CD4-positive, alpha-beta T cell (primary cell): ENCODE data around the gene CWC27. TPM values are rescaled to one million over a fixed set of nuclear protein-coding genes. Genes with fewer than 3 reads are reported as not detected.

Experiments used
- ATAC-seq: fragments of 200-7000 bp; cut with Tn5 transposase; one replicate; pipeline ENCODE4 v1.10.0; 2022; ENCODE audit warnings: mild to moderate bottlenecking; ENCODE audit not compliant: poor library complexity
- CTCF ChIA-PET: fragments of 350-600 bp; sonication (Branson Sonifier 250); formaldehyde crosslinking; loops from one replicate; lab custom pipeline; 2021; ENCODE audit warnings: antibody characterized with exemption, inconsistent platforms; lab: Charles Lee
- POLR2A ChIA-PET: fragments of 350-600 bp; sonication (Branson Sonifier 250); formaldehyde crosslinking; loops from one replicate; lab custom pipeline; 2021; ENCODE audit warnings: antibody characterized with exemption, inconsistent platforms; lab: Charles Lee
- DNase-seq, 14 experiments: peaks; one replicate each; pipeline ENCODE4 v3.0.0-alpha.2; 2013 to 2020; ENCODE audit warnings: mixed read lengths in 2 of 14
- H3K27ac ChIP-seq, 2 donors: one replicate each; pipeline versions ENCODE4 v1.5.1 to v1.7.0; 2013; ENCODE audit warnings: low read length in 2 of 2, low read depth in 1 of 2, mild to moderate bottlenecking in 1 of 2
- H3K27me3 ChIP-seq, 2 experiments: 1 replicate in 1 of 2; 2 replicates in 1 of 2; pipeline versions ENCODE4 v1.6.1 to v1.7.0; 2013; ENCODE audit warnings: low read length in 2 of 2, control low read depth in 1 of 2, mild to moderate bottlenecking in 1 of 2, moderate library complexity in 1 of 2; ENCODE audit not compliant: insufficient read depth in 2 of 2, control insufficient read depth in 1 of 2
- H3K36me3 ChIP-seq: one replicate; pipeline ENCODE4 v1.6.1; 2013; ENCODE audit warnings: low read length, control low read depth; ENCODE audit not compliant: insufficient read depth
- H3K4me1 ChIP-seq: one replicate; pipeline ENCODE4 v1.6.1; 2013; ENCODE audit warnings: low read length, control low read depth; ENCODE audit not compliant: insufficient read depth
- H3K4me3 ChIP-seq: one replicate; pipeline ENCODE4 v1.5.1; 2013; ENCODE audit warnings: mild to moderate bottlenecking, low read length, moderate library complexity
- H3K9me3 ChIP-seq, 2 experiments: 1 replicate in 1 of 2; 2 replicates in 1 of 2; pipeline versions ENCODE4 v1.6.1 to v1.7.0; 2013; ENCODE audit warnings: low read length in 2 of 2, mild to moderate bottlenecking in 2 of 2, control low read depth in 1 of 2, moderate library complexity in 1 of 2; ENCODE audit not compliant: control insufficient read depth in 1 of 2, insufficient read depth in 1 of 2
- H3K27ac Mint-ChIP-seq: one replicate; pipeline ENCODE4 v1.8.0; 2020; ENCODE audit warnings: mixed read lengths
- H3K27me3 Mint-ChIP-seq: one replicate; pipeline ENCODE4 v1.8.0; 2021; ENCODE audit warnings: mixed read lengths
- H3K36me3 Mint-ChIP-seq: one replicate; pipeline ENCODE4 v1.8.0; 2021; ENCODE audit warnings: low read depth, mixed read lengths
- H3K4me1 Mint-ChIP-seq: one replicate; pipeline ENCODE4 v1.8.0; 2021; ENCODE audit warnings: low read depth, mixed read lengths
- H3K4me3 Mint-ChIP-seq: one replicate; pipeline ENCODE4 v1.8.0; 2020; ENCODE audit warnings: mild to moderate bottlenecking, mixed read lengths
- H3K9me3 Mint-ChIP-seq: one replicate; pipeline ENCODE4 v1.8.0; 2020; ENCODE audit warnings: mixed read lengths
- CTCF ChIP-seq: fragments of 200-600 bp; IDR thresholded peaks from one replicate; pipeline ENCODE4 v1.8.0; 2022; ENCODE audit warnings: antibody characterized with exemption, mild to moderate bottlenecking
- intact Hi-C, 2 experiments: fragments of 100-400 bp; cut with DNase I in 1 of 2; cut with micrococcal nuclease in 1 of 2; formaldehyde crosslinking; loops; one replicate each; pipeline versions ENCODE4 v1.15.1 to v1.9.0; 2023 to 2025; cut with DNase I, micrococcal nuclease
- total RNA-seq, 174 experiments: library from RNA in 2 of 174; stranded (reverse) in 2 of 174; gene quantifications; one replicate each; pipeline ENCODE4 v1.2.3 and lab custom pipeline; 2021 to 2026

The CWC27 gene
- total RNA-seq, 2 experiments from 2014 or later, result 14.2 to 14.5 TPM

GRCh38 chr5:65013166-65013565 lies 244.4 kb downstream of the CWC27 start:
- CTCF ChIA-PET, result no interaction called here
- Histone ChIP-seq H3K9me3 (no peaks in the 10 kb centered on the region), H3K4me3 (no peak overlapping the region), H3K27me3 (no peaks in the 10 kb centered on the region), H3K27ac (no peak overlapping the region), H3K36me3 (no peaks in the 10 kb centered on the region), H3K4me1 (no peaks in the 10 kb centered on the region)
- Mint-ChIP-seq H3K36me3 (peaks cover under 1% of the 10 kb centered on the region), H3K27ac (no peak overlapping the region), H3K9me3 (no peaks in the 10 kb centered on the region), H3K4me3 (no peak overlapping the region), H3K27me3 (no peaks in the 10 kb centered on the region), H3K4me1 (no peaks in the 10 kb centered on the region)
- intact Hi-C loops, result no loop called here
- DNase-seq (no peak), ATAC-seq (no peak)
- TF ChIP-seq CTCF, result no peak
- POLR2A ChIA-PET, result no interaction called here

DNA sequence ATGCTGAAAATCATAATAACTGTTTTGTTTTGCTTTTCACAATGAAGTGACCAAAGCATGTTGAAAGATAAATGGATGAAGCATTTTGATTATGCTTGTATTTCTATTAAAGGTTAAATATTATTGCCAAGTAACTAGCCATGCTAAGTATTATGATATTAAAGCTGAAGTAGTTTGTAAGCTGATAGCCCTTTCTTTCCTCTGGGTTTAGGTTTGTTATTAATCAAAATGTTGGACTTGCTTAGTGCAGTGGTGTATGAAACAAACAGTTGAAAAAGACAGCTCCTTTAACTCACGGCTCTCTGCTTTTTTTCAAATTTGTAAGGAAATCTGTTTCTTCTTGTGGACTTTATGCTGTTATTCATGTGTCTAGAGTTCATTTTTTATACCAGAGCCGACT lies 246.0 kb downstream of the CWC27 start:
- H3K27me3 ChIP-seq, result no peaks in the 10 kb centered on the region
- ATAC-seq (no peak), DNase-seq (no peak)
- Mint-ChIP-seq H3K4me3 (no peak overlapping the region), H3K9me3 (no peaks in the 10 kb centered on the region), H3K27me3 (no peaks in the 10 kb centered on the region), H3K36me3 (no peaks in the 10 kb centered on the region), H3K27ac (no peak overlapping the region), H3K4me1 (no peaks in the 10 kb centered on the region)
- intact Hi-C loops, result no loop called here
- no peak overlapping the region for H3K27ac ChIP-seq
- no peaks in the 10 kb centered on the region for H3K4me1 ChIP-seq
- H3K9me3 ChIP-seq, result no peaks in the 10 kb centered on the region
- ChIA-PET CTCF (no interaction called here), POLR2A (no interaction called here)
- H3K4me3 ChIP-seq, result no peak overlapping the region
- no peak for TF ChIP-seq CTCF
- H3K36me3 ChIP-seq, result no peaks in the 10 kb centered on the region

DNA sequence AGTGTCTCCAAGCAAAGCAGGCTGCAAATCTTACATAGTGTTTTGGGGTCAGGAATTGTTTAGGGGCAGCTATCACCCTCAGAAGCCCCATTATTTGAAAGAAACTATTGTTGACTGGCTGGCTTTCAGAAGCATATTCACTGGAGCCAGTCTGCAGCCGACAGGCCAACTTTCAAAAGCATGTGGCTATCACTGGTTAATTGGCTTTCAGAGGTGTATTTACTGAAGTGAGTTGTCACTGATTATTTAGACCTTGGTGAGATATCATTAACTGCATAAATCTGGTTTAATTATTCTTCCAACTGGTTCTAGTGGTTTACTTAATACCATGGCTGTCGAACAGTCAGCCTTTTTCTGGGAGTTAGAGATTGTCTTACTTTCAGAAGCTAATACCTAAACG lies 247.0 kb downstream of the CWC27 start:
- POLR2A ChIA-PET, result no interaction called here

More for the DNA sequence above, 247.0 kb downstream of the CWC27 start:
- H3K36me3 ChIP-seq, result no peaks in the 10 kb centered on the region
- no peaks in the 10 kb centered on the region for H3K9me3 ChIP-seq
- no peak overlapping the region for H3K27ac ChIP-seq
- intact Hi-C loops, result no loop called here
- no peak for TF ChIP-seq CTCF
- ATAC-seq, result no peak
- H3K4me1 ChIP-seq, result no peaks in the 10 kb centered on the region
- no peak overlapping the region for H3K4me3 Mint-ChIP-seq
- H3K27ac Mint-ChIP-seq, result no peak overlapping the region
- H3K36me3 Mint-ChIP-seq, result no peaks in the 10 kb centered on the region
- no peak for DNase-seq
- H3K27me3 ChIP-seq, result no peaks in the 10 kb centered on the region
- no peak overlapping the region for H3K4me3 ChIP-seq
- H3K27me3 Mint-ChIP-seq, result no peaks in the 10 kb centered on the region
- H3K9me3 Mint-ChIP-seq, result no peaks in the 10 kb centered on the region
- peaks cover 7% of the 10 kb centered on the region for H3K4me1 Mint-ChIP-seq
- CTCF ChIA-PET, result interaction anchor here (0.6 kb wide), 1 partner anchor 61 kb away, joined by 3 read pairs; no protein-coding TSS in a partner anchor
